Measurements from ENCODE around the gene AOC3.

DNA sequence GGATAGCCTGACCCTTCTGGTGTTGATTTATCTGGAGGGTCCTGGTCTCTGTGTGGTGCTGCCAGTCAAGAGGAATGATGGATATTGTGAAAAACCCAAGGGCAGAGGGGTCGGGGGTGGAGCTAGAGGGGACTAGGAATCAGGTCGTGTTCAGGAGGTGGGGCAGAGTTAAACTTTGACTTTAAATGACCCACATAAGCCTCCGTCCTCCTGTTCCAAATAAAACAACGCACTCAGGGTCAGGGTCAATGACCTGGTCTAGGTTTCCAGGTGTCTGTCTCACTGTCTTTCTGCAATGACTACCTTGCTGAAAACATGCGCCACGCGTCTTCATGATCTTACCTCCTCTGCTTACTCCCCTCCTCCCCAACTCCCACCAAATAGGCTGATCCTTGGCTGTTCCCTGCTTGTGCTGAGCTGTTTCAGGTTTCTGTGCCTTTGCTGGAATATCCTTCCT, 14.7 kb downstream of the AOC3 start:
- TF ChIP-seq POU2F2 (IDR thresholded peaks at IDR 0.05; ENCODE audit: low read depth, low read length) (no peak), POLR2A (IDR thresholded peaks at IDR 0.05; ENCODE audit: low read depth, low read length) (no peak)
